ENCODE measurements around the gene NOSIP.

DNA sequence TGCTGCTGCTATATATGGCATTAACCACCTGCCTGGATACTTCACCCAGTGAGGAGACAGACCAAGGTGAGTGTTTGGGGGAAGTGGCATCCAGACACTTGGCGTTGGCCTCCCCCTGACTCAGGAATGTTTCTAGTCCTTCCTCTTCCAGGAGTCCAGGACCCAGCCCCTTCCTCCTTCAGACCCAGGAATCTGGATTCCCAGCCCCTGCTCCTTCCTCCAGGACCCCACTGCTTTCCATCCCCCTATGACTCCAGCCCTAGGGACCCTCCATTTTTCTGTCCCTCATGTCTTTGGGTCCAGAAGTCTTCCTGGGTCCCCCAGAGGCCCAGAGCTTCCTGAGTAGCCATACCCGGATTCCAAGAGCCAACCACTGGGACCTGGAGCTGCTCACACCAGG, 2.9 kb upstream of the NOSIP start:
- TF ChIP-seq, protein P1, sequence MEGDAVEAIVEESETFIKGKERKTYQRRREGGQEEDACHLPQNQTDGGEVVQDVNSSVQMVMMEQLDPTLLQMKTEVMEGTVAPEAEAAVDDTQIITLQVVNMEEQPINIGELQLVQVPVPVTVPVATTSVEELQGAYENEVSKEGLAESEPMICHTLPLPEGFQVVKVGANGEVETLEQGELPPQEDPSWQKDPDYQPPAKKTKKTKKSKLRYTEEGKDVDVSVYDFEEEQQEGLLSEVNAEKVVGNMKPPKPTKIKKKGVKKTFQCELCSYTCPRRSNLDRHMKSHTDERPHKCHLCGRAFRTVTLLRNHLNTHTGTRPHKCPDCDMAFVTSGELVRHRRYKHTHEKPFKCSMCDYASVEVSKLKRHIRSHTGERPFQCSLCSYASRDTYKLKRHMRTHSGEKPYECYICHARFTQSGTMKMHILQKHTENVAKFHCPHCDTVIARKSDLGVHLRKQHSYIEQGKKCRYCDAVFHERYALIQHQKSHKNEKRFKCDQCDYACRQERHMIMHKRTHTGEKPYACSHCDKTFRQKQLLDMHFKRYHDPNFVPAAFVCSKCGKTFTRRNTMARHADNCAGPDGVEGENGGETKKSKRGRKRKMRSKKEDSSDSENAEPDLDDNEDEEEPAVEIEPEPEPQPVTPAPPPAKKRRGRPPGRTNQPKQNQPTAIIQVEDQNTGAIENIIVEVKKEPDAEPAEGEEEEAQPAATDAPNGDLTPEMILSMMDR (IDR thresholded peaks at IDR 0.05; ENCODE audit: insufficient read depth, low read depth, low read length) = no peak
- TF ChIP-seq EZH2 (IDR thresholded peaks at IDR 0.05; ENCODE audit: insufficient read depth, low read length) = no peak

Measured in astrocyte (in vitro differentiated cells and primary cell).